Activated CD8-positive, alpha-beta T cell treated with anti-CD3 and anti-CD28 coated beads for 36 hours (primary cell): Measurements from ENCODE around the gene PRPF40A. TPM values are rescaled to one million over a fixed set of nuclear protein-coding genes. Genes with fewer than 3 reads are reported as not detected.

Experiments
- ATAC-seq: fragments of 200-7000 bp; cut with Tn5 transposase; one replicate; pipeline ENCODE4 v1.10.0; 2021; ENCODE audit warnings: mild to moderate bottlenecking, moderate library complexity
- CTCF ChIA-PET: fragments of 350-600 bp; sonication (Branson Sonifier 250); formaldehyde crosslinking; loops from one replicate; lab custom pipeline; 2021; ENCODE audit warnings: antibody characterized with exemption; lab: Charles Lee
- POLR2A ChIA-PET: fragments of 350-600 bp; sonication (Branson Sonifier 250); formaldehyde crosslinking; loops from one replicate; lab custom pipeline; 2021; ENCODE audit warnings: antibody characterized with exemption; lab: Charles Lee
- DNase-seq: peaks from one replicate; pipeline ENCODE4 v3.0.0-alpha.2; 2020
- H3K27ac Mint-ChIP-seq: one replicate; pipeline ENCODE4 v1.8.0; 2021; ENCODE audit warnings: mild to moderate bottlenecking, mixed read lengths
- H3K27me3 Mint-ChIP-seq: one replicate; pipeline ENCODE4 v1.8.0; 2021; ENCODE audit warnings: mixed read lengths
- H3K36me3 Mint-ChIP-seq: one replicate; pipeline ENCODE4 v1.8.0; 2021; ENCODE audit warnings: low read depth, mixed read lengths
- H3K4me1 Mint-ChIP-seq: one replicate; pipeline ENCODE4 v1.8.0; 2021; ENCODE audit warnings: low read depth, mixed read lengths
- H3K4me3 Mint-ChIP-seq: one replicate; pipeline ENCODE4 v1.8.0; 2021; ENCODE audit warnings: mild to moderate bottlenecking, moderate library complexity, mixed read lengths
- H3K9me3 Mint-ChIP-seq: one replicate; pipeline ENCODE4 v1.8.0; 2021; ENCODE audit warnings: mixed read lengths
- CTCF ChIP-seq: fragments of 200-600 bp; IDR thresholded peaks from one replicate; pipeline ENCODE4 v1.8.0; 2022; ENCODE audit warnings: antibody characterized with exemption, mild to moderate bottlenecking
- intact Hi-C: fragments of 100-400 bp; cut with micrococcal nuclease; formaldehyde crosslinking; loops from one replicate; pipeline ENCODE4 v1.10.0; 2022
- total RNA-seq, 2 experiments: library from RNA; stranded (reverse); gene quantifications; one replicate each; pipeline ENCODE4 v1.2.3, GENCODE V29; 2021

The PRPF40A gene
- total RNA-seq, 2 experiments from 2014 or later, result 145 to 148 TPM

GRCh38 chr2:152682663-152683062 is 34.6 kb downstream of the PRPF40A start:
- peaks cover 28% of the 10 kb centered on the region for H3K36me3 Mint-ChIP-seq
- H3K27ac Mint-ChIP-seq, result no peak overlapping the region
- H3K27me3 Mint-ChIP-seq, result no peaks in the 10 kb centered on the region
- DNase-seq (no peak), ATAC-seq (no peak)
- POLR2A ChIA-PET, result interaction anchor here (1.3 kb wide), 1 partner anchor 11 kb away, joined by 3 read pairs; no protein-coding TSS in a partner anchor
- CTCF ChIA-PET, result no interaction called here
- TF ChIP-seq CTCF, result no peak
- intact Hi-C loops, result no loop called here
- H3K9me3 Mint-ChIP-seq, result no peaks in the 10 kb centered on the region
- H3K4me3 Mint-ChIP-seq, result no peak overlapping the region
- H3K4me1 Mint-ChIP-seq, result peaks cover 33% of the 10 kb centered on the region

- intact Hi-C loops, result no loop called here
- DNase-seq (no peak), ATAC-seq (no peak)
- CTCF ChIA-PET, result no interaction called here
- Mint-ChIP-seq H3K4me1 (peaks cover 8% of the 10 kb centered on the region), H3K27me3 (no peaks in the 10 kb centered on the region), H3K4me3 (no peak overlapping the region), H3K36me3 (peaks cover 32% of the 10 kb centered on the region), H3K9me3 (no peaks in the 10 kb centered on the region), H3K27ac (no peak overlapping the region)
- POLR2A ChIA-PET, result no interaction called here
- TF ChIP-seq CTCF, result no peak
Observed at GRCh38 chr2:152678808-152679207, 38.5 kb downstream of the PRPF40A start.

- H3K9me3 Mint-ChIP-seq, result no peaks in the 10 kb centered on the region
- H3K4me1 Mint-ChIP-seq, result no peaks in the 10 kb centered on the region
- DNase-seq (no peak), ATAC-seq (no peak)
- no peak for TF ChIP-seq CTCF
- CTCF ChIA-PET, result interaction anchor here (1.0 to 1.5 kb wide), 2 partner anchors 42 to 66 kb away, joined by 3 read pairs; no protein-coding TSS in a partner anchor
- no peak overlapping the region for H3K4me3 Mint-ChIP-seq
- H3K27ac Mint-ChIP-seq, result no peak overlapping the region
- intact Hi-C loops, result no loop called here
- POLR2A ChIA-PET, result no interaction called here
- H3K36me3 Mint-ChIP-seq, result peaks cover 35% of the 10 kb centered on the region
- no peaks in the 10 kb centered on the region for H3K27me3 Mint-ChIP-seq
Observed at GRCh38 chr2:152676461-152676860, 40.8 kb downstream of the PRPF40A start.

- Mint-ChIP-seq H3K36me3 (peaks cover 35% of the 10 kb centered on the region), H3K4me1 (no peaks in the 10 kb centered on the region), H3K9me3 (no peaks in the 10 kb centered on the region), H3K27me3 (no peaks in the 10 kb centered on the region), H3K4me3 (no peak overlapping the region), H3K27ac (no peak overlapping the region)
- ChIA-PET CTCF (no interaction called here), POLR2A (no interaction called here)
- no peak for TF ChIP-seq CTCF
- intact Hi-C loops, result no loop called here
- no peak for DNase-seq
- ATAC-seq, result no peak
Observed at GRCh38 chr2:152674334-152674733, 42.9 kb downstream of the PRPF40A start.

- Mint-ChIP-seq H3K4me1 (no peaks in the 10 kb centered on the region), H3K27ac (no peak overlapping the region), H3K27me3 (no peaks in the 10 kb centered on the region), H3K36me3 (peaks cover 53% of the 10 kb centered on the region), H3K9me3 (no peaks in the 10 kb centered on the region), H3K4me3 (no peak overlapping the region)
- no peak for TF ChIP-seq CTCF
- no peak for ATAC-seq
- intact Hi-C loops, result no loop called here
- POLR2A ChIA-PET, result interaction anchor here (0.7 kb wide), 1 partner anchor 162 kb away, joined by 4 read pairs; no protein-coding TSS in a partner anchor
- CTCF ChIA-PET, result no interaction called here
- no peak for DNase-seq
Observed at GRCh38 chr2:152664725-152665124, 52.5 kb downstream of the PRPF40A start.
